K562 (cell line): ENCODE data around the gene COX5A. TPM values are rescaled to one million over a fixed set of nuclear protein-coding genes. Genes with fewer than 3 reads are reported as not detected.

ENCODE experiments used
- ASH1L ChIP-seq: fragments of 450-650 bp; IDR thresholded peaks from 2 replicates; pipeline ENCODE4 v1.6.1; 2018; ENCODE audit warnings: borderline replicate concordance, mild to moderate bottlenecking, low read depth; ENCODE audit not compliant: partially characterized antibody
- BMI1 ChIP-seq: fragments of 150-350 bp; IDR thresholded peaks from 2 replicates; pipeline ENCODE4 v1.6.1; 2014; ENCODE audit warnings: low read length
- CLOCK ChIP-seq: fragments of 250-450 bp; sonication (Bioruptor Pico); IDR thresholded peaks from 2 replicates; pipeline ENCODE4 v1.4.0; 2020; ENCODE audit warnings: mild to moderate bottlenecking, moderate library complexity, borderline replicate concordance
- FIP1L1 ChIP-seq: fragments of 200-400 bp; formaldehyde crosslinking; IDR thresholded peaks from 2 replicates; pipeline ENCODE4 v1.6.1; 2018; ENCODE audit warnings: mild to moderate bottlenecking, low read depth, low read length; ENCODE audit not compliant: poor library complexity, severe bottlenecking
- FOXP1 ChIP-seq: sonication (generic); formaldehyde crosslinking; IDR thresholded peaks from 2 replicates; pipeline ENCODE4 v1.8.0; 2022; ENCODE audit warnings: mild to moderate bottlenecking, missing genetic modification reagents
- KAT7 ChIP-seq: sonication (generic); formaldehyde crosslinking; IDR thresholded peaks from 2 replicates; pipeline ENCODE4 v1.8.0; 2022; ENCODE audit warnings: missing genetic modification reagents, mild to moderate bottlenecking, borderline replicate concordance
- MGA ChIP-seq: fragments of 450-650 bp; IDR thresholded peaks from 2 replicates; pipeline ENCODE4 v1.6.1; 2016; ENCODE audit warnings: mild to moderate bottlenecking, moderate library complexity
- NRF1 ChIP-seq, 2 experiments: fragments of 450-650 bp; IDR thresholded peaks in 1 of 2; conservative IDR thresholded peaks in 1 of 2; 2 replicates each; pipeline ENCODE4 v1.6.1; 2014; ENCODE audit warnings: mild to moderate bottlenecking in 2 of 2
- PRPF4 ChIP-seq: fragments of 200-400 bp; formaldehyde crosslinking; IDR thresholded peaks from one replicate; pipeline ENCODE4 v1.6.1; 2017; ENCODE audit warnings: low read length, low read depth, mild to moderate bottlenecking; ENCODE audit not compliant: insufficient read depth, poor library complexity, severe bottlenecking
- RBM17 ChIP-seq: fragments of 200-400 bp; formaldehyde crosslinking; IDR thresholded peaks from 2 replicates; pipeline ENCODE4 v1.6.1; 2017; ENCODE audit warnings: low read depth, mild to moderate bottlenecking, low read length, borderline replicate concordance
- SRSF9 ChIP-seq: fragments of 200-400 bp; formaldehyde crosslinking; IDR thresholded peaks from 2 replicates; pipeline ENCODE4 v1.6.1; 2017; ENCODE audit warnings: low read depth, low read length, borderline replicate concordance
- ZNF146 ChIP-seq: IDR thresholded peaks from one replicate; pipeline ENCODE4 v1.6.1; 2018; ENCODE audit warnings: missing compliant biosample characterization; ENCODE audit not compliant: unreplicated experiment
- ZNF57 ChIP-seq: fragments of 450-650 bp; formaldehyde crosslinking; IDR thresholded peaks from 2 replicates; pipeline ENCODE4 v1.4.0; 2020; ENCODE audit warnings: mild to moderate bottlenecking, moderate library complexity
- polyA plus RNA-seq, 8 experiments: library from polyadenylated mRNA; depleted of rRNA in 4 of 8; stranded (reverse) in 5 of 8; unstranded in 3 of 8; fragments of >200 nt; fragmentation: Nextera tagmentation in 2 of 8; fragmentation: Illumina TruSeq in 1 of 8; extraction: Ambion mirVana in 2 of 8; extraction: Trizol in 1 of 8; gene quantifications; 2 replicates each; pipeline versions ENCODE4 v1.2.1 to v1.2.3, GENCODE V29; 2011 to 2014; ENCODE audit warnings: inconsistent platforms in 1 of 8, missing spikeins in 1 of 8
- total RNA-seq, 7 experiments: library from RNA; depleted of rRNA in 6 of 7; stranded (reverse); fragments of >200 nt in 6 of 7; fragmentation: Illumina TruSeq in 2 of 7; extraction: Trizol in 2 of 7; gene quantifications; 2 replicates each; pipeline versions ENCODE4 v1.2.1 to v1.2.3, GENCODE V29; 2011 to 2021; ENCODE audit warnings: low replicate concordance in 1 of 7

The COX5A gene
- total and polyA plus RNA-seq, 9 of the 15 experiments (the other 6 are each of a cell fraction or from before 2014, with no cell fraction given) = 86.8 to 553 (median 371) TPM

- TF ChIP-seq FIP1L1 = peak; percentile 98
- TF ChIP-seq ASH1L = no peak
- TF ChIP-seq RBM17 = no peak
- peak; percentile 96; the same call in 1 of the 2 replicates for TF ChIP-seq KAT7 (CRISPR knock-in tag)
- TF ChIP-seq SRSF9 = no peak
- TF ChIP-seq PRPF4 = peak; percentile 71
- TF ChIP-seq FOXP1 (CRISPR knock-in tag) = peak; percentile 92; the same call in 1 of the 2 replicates
- TF ChIP-seq ZNF57 (CRISPR knock-in tag) = no peak
- TF ChIP-seq MGA = peak; percentile 6; the same call in 1 of the 2 replicates
- peak in 1 of 2 experiments; percentile 84 for TF ChIP-seq NRF1 (conservative IDR thresholded peaks at IDR 0.05 in 1 of 2, IDR thresholded peaks at IDR 0.05 in 1 of 2)
- no peak for TF ChIP-seq BMI1
- no peak for TF ChIP-seq ZNF146
- no peak for TF ChIP-seq CLOCK (CRISPR knock-in tag)
Observed at GRCh38 chr15:74937590-74938371, at the start of gene COX5A (continued).
